HG03025 (cell line): ENCODE measurements around the gene MAP3K1.
"Not testable (repeated sequence)": the region's sequence is repeated elsewhere in the genome, so short reads cannot be mapped to it uniquely, and the experiment has no call there.

Experiments
- ATAC-seq: cut with Tn5 transposase; IDR thresholded peaks from one replicate; pipeline ENCODE4 v1.9.1; 2021; ENCODE audit warnings: mild to moderate bottlenecking, moderate library complexity; ENCODE audit not compliant: unreplicated experiment, low FRiP score

MAP3K1 gene

GRCh38 chr5:56815658-56816545 lies 553 bp downstream of the MAP3K1 start:
- peak; percentile 37 for ATAC-seq

- ATAC-seq: peak; percentile 32
These were observed 1.3 kb downstream of the MAP3K1 start for GRCh38 chr5:56816546-56817081.

DNA sequence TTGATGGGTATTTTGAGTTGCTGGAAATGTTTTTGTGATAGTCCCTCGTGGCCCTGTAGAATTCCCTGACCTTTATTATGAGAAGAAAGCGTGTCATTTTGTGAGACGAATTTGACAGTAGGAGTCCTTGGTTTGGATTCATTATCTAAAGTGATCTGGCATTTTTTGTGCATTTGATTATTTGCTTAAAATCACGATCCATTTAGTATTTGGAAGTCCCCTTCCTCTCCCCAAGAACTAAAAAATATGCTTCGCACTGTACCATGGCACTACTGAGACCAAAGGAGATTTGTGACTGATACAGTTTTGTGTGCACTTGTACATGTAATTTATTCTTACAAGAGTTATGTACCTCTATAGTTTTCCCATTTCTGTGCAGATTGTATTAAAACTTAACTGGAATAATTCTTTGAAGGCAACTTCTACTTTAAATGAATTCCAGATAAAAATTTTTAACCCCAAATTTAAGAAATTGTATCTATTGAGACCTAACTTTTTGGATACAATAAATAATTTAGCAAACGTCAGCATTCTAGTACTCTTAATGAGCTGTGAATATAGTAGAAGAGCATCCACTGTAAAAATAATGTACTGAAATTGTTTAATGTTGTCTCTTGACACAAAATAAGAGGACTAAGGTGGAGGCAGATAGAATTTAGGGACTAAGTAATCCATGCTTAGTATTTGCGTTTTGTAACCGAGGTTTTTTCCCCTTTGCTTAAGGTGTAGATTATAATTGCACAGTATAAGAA lies 2.1 kb downstream of the MAP3K1 start:
- no peak for ATAC-seq

DNA sequence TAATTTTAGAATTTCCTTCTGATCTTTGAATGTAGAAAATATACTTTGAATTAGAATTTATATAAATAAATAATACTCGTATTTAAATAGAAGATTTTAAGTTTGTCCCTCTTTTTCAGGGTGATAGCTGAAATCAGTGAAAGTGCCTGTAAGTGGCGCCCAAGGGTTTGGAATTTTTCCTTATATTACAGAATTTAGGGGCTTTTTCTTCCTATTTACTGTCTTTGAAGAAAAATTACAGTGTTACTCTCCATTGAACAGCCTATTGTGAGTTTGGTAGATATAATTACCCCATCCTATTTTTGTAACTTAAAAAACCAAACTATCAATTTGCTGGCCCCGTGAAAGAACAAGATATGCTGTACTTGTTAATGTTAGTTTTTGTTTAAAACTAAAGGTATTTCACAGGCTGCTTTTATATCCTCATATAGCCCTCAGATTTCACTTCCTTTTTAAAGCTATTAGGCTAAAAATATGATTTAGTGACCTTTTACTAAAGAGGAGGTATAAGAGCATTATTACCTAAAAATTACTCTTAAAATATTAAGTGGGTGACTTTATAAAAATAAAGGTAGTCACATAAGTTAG lies 3.2 kb downstream of the MAP3K1 start:
- ATAC-seq: no peak

GRCh38 chr5:56819060-56819881 lies 3.9 kb downstream of the MAP3K1 start:
- no peak for ATAC-seq

DNA sequence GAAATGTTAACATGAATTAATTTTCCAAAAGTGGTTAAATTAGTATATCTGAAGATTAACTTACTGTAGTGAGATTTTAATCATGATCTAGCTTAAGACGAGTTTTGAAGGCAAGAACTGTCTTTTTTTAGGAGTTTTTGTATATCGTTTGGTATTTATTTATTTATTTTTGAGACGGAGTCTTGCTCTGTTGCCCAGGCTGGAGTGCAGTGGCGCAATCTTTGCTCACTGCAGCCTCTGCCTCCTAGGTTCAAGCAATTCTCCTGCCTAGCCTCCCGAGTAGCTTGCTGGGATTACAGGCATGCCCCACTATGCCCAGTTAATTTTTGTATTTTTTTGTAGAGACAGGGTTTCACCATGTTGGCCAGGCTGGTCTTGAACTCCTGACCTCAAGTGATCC lies 6.5 kb downstream of the MAP3K1 start:
- not testable (repeated sequence) for ATAC-seq

DNA sequence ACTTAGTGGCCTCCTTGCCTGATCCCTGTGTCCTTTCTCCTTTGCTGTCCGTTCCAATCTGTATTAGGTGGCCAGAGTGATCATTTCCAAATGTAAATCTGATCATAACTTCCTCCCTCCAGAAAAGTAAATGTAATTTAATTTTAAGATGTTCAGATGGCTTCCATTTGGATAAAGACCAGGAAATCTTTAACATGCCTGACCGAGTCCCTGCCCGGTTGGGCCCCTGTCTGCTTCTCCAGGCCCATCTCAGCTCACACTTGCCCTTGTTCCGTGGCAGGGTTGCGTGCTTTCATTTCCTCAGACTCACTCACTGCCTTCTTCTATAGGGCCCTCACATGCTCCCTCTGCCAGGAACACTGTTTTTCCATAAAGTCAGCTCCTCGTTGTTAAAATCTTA lies 7.6 kb downstream of the MAP3K1 start:
- no peak for ATAC-seq

GRCh38 chr5:56824019-56824418 lies 8.7 kb downstream of the MAP3K1 start:
- no peak for ATAC-seq

- ATAC-seq: no peak
These were observed 10.0 kb downstream of the MAP3K1 start for GRCh38 chr5:56825222-56825824.

DNA sequence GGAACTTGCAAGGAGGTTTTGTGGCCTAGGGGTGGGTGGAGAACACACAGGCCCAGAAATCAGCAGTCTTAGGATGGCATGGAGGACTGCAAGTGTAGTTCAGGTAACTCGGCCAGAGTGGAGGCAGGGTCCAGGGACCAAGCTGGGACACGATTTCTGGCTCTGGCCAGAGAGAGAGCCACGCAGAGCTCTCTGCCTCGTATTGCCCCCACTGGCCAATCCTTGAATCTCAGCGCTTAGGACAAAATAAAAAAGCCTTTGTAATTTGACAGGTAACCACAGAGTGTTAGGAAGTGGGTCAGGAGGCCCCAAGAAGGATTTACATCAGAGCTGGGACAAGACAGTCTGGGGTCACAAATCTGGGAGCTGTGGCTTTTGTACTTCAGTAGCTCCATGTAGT lies 11.7 kb downstream of the MAP3K1 start:
- ATAC-seq: no peak

DNA sequence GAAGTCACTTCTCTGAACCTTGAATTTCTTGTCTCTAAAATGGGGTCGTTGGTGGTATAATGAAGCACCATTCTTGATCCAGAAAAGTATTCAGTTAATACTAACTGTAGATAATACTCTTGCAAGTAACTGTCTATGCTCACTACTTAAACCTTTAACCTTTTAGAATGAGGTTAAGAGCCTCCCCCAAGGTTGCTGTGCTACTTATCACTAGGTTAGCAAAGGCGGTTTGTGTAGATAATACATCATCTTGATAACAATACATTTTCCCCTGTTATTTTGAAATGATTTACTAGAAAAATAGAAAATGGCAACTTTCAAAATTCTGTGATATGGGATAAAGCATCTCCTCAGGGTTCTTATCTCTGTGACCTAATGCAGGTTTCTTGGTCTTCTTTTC lies 12.6 kb downstream of the MAP3K1 start:
- ATAC-seq: no peak

- ATAC-seq: no peak
These were observed 14.0 kb downstream of the MAP3K1 start for GRCh38 chr5:56829137-56829908.

GRCh38 chr5:56831773-56832172 lies 16.4 kb downstream of the MAP3K1 start:
- no peak for ATAC-seq

GRCh38 chr5:56833325-56833724 lies 18.0 kb downstream of the MAP3K1 start:
- ATAC-seq: no peak

GRCh38 chr5:56837381-56837780 lies 22.0 kb downstream of the MAP3K1 start:
- no peak for ATAC-seq

DNA sequence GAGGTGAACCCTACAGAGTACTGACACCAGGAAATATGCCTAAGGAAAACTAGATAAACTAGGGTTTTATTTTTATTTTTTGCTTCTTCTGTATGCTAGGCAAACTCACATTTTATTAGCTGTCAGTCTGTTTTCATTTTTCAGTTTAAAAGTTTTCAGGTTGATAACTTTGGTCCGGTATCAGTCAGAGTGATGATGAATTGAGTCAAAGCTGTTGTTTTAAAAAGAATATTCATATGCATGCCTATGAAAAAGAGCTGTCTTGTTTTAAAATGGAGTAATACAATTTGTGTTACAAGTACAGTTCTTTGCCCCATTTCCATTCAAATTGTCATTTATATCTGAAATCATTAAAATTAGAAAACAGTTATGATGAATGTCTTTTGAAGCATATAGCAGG lies 22.6 kb downstream of the MAP3K1 start:
- ATAC-seq: no peak

DNA sequence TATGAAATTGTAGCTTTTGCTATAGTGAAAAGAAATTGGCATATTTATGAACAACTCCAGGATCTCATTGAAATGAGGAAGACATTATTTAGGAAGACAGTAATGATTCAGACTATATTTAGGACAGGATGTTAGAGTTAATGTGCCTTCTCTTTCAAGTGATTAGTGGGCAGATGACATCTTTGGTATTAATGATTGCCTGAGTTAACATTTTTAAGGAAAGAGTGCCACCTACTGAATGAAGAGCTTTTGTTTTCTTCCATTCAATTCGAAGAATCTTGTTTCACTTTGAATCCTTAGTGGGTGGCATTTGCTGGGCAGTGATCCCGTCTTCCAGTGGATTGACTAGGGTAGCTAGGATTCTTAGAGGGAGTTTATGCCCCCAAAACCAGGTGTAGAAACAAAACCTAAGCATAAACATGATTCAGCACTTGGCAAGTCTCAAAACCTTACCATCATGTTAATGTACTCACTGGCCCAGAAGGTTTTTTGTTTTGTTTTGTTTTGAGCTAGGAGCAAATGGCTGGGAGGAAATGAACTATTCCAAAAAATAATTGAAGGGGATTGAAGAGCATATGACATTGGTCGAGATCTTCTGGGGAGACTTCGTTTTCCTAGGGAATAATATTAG lies 23.2 kb downstream of the MAP3K1 start:
- ATAC-seq: no peak

DNA sequence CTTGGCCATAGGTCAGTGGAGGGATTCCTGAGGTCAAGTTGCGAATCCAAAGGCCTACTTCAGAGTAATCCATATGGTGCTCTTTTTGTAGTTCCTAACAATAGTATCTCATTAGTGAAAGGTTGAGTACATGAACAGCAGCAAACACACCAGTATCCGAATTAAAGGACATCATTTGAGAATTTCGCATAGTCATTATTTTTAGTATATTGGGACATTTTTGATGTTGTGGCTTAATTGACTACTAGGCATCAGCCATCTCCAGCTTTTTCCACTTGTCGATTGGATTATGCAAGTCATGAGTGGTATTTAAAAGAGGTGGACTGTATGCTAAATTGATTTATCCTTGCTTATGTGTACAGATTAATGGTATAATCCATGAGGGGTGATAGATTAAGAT lies 23.7 kb downstream of the MAP3K1 start:
- ATAC-seq: no peak

DNA sequence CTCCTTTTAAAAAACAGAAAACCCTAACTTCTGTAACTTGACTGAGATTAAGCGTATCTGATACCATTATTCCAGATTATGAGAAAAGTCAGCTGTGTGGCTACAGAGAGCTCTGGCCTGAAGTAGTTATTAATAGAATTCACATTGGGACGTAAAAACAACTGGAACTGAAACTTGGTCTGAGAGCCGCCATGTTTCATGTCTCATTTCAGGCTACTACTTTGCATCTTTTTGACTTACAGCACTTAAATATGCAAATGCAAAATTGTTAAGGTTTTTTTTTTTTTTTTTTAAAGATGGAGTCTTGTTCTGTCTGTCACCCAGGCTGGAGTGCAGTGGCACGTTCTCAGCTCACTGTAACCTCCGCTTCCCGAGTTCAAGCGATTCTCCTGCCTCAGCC lies 25.2 kb downstream of the MAP3K1 start:
- no peak for ATAC-seq
